Measurements from ENCODE around the gene PHF10.
A peak's percentile ranks its signal among the peaks of the same experiment; 100 is the strongest.
"Not testable (repeated sequence)": the region's sequence is repeated elsewhere in the genome, so short reads cannot be mapped to it uniquely, and the experiment has no call there.

The PHF10 gene

DNA sequence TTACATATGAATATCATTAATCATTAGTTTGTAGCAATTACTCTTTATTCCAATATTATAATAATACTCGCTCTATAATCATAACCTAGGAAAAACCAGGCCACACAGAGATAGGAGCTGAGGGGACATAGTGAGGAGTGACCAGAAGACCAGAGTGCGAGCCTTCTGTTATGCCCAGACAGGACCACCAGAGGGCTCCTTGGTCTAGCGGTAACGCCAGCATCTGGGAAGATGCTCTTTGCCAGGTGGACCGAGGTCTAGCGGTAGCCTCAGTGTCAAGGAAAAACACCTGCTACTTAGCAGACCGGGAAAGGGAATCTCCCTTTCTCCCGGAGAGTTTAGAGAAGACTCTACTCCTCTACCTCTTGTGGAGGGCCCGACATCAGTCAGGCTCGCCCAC, 27.2 kb downstream of the PHF10 start:
- not testable (repeated sequence) for H3K4me3 ChIP-seq (ENCODE audit: low read depth, low read length)
- TF ChIP-seq, protein P1, sequence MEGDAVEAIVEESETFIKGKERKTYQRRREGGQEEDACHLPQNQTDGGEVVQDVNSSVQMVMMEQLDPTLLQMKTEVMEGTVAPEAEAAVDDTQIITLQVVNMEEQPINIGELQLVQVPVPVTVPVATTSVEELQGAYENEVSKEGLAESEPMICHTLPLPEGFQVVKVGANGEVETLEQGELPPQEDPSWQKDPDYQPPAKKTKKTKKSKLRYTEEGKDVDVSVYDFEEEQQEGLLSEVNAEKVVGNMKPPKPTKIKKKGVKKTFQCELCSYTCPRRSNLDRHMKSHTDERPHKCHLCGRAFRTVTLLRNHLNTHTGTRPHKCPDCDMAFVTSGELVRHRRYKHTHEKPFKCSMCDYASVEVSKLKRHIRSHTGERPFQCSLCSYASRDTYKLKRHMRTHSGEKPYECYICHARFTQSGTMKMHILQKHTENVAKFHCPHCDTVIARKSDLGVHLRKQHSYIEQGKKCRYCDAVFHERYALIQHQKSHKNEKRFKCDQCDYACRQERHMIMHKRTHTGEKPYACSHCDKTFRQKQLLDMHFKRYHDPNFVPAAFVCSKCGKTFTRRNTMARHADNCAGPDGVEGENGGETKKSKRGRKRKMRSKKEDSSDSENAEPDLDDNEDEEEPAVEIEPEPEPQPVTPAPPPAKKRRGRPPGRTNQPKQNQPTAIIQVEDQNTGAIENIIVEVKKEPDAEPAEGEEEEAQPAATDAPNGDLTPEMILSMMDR (IDR thresholded peaks at IDR 0.05; ENCODE audit: low read depth, low read length) = peak; percentile 34; the same call in 1 of the 2 replicates

DNA sequence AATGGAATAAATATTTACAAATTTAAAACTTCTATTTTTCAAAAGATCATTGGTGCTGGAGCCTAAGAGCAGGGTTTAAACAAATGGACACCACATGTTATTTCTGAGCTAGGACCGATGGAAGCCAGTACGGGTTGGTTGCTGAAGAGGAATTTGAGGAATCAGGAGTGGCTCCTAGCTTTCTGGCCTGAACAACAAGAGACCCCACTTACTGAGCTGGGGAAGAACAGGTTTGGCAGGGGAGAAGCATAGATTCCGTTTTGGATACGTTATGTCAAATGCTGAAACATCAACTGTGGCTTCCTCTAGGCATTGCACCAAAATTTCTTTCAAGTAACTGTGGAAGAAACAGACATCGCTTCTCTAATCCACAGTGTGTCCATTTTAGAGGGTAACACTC, 29.2 kb downstream of the PHF10 start:
- TF ChIP-seq, protein P1 (IDR thresholded peaks at IDR 0.05; ENCODE audit: low read depth, low read length) = no peak
- H3K4me3 ChIP-seq (ENCODE audit: low read depth, low read length) = no peak overlapping the region

DNA sequence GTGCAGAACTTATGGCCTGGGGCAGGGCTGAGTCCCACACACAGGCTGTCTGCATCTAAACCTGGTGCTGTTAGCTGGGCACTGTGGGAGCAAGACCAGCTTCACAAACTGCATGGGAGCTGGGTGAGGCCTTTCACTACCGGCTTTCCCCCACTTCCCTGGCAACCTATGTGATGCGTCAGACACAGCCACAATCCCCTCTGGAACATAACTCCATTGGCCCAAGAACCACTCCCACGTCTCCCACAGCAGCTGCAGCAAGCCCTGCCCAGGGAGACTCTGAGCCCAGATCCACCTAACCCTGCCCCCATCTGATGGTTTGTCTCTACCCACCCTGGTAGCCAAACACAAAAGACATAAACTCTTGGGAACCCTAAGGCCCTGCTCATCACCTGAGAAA, 31.8 kb downstream of the PHF10 start:
- TF ChIP-seq, protein P1 (IDR thresholded peaks at IDR 0.05; ENCODE audit: low read depth, low read length) = no peak
- no peak overlapping the region for H3K4me3 ChIP-seq (ENCODE audit: low read depth, low read length)

DNA sequence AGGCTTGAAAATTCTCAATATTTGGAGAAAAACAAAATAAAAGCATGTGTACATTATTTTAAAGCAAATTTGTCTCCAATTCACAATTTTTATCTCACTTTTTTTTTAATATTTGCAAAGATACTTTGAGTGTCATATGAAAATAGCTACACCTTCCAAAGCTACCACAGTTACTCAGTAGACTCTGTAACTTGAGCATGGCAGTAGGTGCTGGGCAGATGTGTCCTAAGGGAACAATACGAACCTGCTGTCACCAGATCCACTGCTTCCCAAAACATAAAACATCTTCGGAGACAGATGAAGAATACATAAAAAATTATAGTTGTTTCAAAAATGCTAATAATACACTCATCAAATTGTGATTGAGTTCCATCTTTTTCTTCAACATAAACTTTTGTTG, 33.0 kb downstream of the PHF10 start:
- no peak overlapping the region for H3K4me3 ChIP-seq (ENCODE audit: low read depth, low read length)
- TF ChIP-seq, protein P1 (IDR thresholded peaks at IDR 0.05; ENCODE audit: low read depth, low read length) = no peak

DNA sequence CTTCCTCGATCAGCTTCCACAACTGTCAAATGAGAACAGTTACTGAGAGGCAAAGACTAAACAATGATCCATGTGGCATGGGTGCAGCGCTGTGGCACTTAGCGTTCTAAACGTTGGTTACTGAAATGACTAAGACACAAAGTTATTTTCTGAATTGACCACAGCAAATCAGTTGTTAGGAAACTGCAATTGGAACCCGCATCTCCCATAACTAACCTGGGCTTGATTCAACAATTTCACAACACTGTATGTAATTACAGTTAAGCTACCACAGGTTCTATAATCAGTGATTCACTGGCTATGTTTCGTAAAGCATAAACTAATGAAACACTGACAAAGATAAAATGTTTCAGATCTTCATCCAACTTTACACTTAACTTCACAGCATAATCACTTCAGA, 35.0 kb downstream of the PHF10 start:
- H3K4me3 ChIP-seq (ENCODE audit: low read depth, low read length) = no peak overlapping the region
- TF ChIP-seq, protein P1 (IDR thresholded peaks at IDR 0.05; ENCODE audit: low read depth, low read length) = no peak

DNA sequence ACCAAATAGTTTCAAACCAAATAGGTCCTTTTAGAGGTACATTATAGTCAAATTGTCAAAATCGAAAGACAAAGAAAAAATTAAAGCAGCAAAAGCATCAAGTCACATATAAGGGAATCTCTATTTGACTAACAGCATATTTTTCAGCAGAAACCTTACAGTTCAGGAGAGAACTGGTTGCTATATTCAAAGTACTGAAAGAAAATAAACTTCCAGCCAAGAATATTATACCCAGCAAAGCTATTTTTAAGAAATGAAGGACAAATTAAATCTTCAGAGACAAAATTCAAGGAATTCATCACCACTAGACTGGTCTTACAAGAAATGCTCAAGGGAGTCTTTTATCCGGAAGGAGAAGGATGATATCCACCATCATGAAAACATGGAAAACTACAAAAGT, 38.4 kb downstream of the PHF10 start:
- TF ChIP-seq, protein P1 (IDR thresholded peaks at IDR 0.05; ENCODE audit: low read depth, low read length) = no peak
- H3K4me3 ChIP-seq (ENCODE audit: low read depth, low read length) = no peak overlapping the region

DNA sequence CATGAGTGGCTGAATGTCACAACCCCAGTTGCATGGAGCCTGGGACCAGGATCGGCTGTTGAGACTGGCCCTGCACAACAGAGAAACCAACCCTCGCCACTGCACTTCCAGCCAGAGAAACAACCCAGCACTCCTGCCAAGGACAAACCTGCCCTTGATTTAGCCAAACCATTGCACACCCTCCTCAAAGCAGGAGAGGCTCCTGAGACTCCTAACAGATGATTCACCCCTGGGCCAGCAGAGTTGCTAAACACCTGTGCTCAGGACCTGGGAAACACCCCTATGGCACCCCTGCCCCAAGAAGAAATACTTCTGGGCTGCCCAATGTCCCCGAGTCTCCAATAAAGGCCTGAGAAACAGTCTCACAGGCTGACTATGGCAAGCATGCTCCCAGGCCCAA, 40.2 kb downstream of the PHF10 start:
- no peak overlapping the region for H3K4me3 ChIP-seq (ENCODE audit: low read depth, low read length)
- TF ChIP-seq, protein P1 (IDR thresholded peaks at IDR 0.05; ENCODE audit: low read depth, low read length) = no peak

Data from WI38 (cell line).